Measurements from ENCODE around the gene DDX49. TPM values are rescaled to one million over a fixed set of nuclear protein-coding genes. Genes with fewer than 3 reads are reported as not detected.

DDX49 gene
- total RNA-seq, 2 donors from 2014 or later = 31.1 to 57.8 TPM

DNA sequence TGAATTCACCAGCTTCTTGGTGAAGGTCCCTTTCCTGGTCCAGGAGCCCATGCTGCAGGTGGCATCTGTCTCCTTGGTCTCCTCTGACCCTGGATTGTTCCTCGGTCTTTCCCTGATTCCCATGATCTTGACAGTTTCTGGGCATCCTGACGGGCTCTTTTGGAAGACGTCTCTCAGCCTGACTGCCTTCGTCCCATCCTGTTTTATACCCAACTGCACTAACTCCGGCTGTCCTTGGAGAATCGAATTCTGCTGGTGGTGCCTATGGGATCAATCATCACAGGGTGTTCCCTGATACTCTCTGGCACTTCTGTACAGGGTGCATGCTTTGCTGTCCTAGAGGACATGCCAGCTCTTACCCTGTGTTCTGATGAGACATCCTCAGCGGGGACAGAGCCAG, 42.6 kb upstream of the DDX49 start:
- no peak for DNase-seq
- no peaks in the 10 kb centered on the region for H3K36me3 ChIP-seq
- intact Hi-C loops (cut with DNase I) = no loop called here
- H3K4me3 ChIP-seq = no peak overlapping the region
- no peak overlapping the region for H3K27ac ChIP-seq
- H3K4me1 ChIP-seq = no peaks in the 10 kb centered on the region
- no peak overlapping the region for H3K9ac ChIP-seq (ENCODE audit: low read depth in 2 of 2, low read length in 2 of 2)
- TF ChIP-seq, protein P1, sequence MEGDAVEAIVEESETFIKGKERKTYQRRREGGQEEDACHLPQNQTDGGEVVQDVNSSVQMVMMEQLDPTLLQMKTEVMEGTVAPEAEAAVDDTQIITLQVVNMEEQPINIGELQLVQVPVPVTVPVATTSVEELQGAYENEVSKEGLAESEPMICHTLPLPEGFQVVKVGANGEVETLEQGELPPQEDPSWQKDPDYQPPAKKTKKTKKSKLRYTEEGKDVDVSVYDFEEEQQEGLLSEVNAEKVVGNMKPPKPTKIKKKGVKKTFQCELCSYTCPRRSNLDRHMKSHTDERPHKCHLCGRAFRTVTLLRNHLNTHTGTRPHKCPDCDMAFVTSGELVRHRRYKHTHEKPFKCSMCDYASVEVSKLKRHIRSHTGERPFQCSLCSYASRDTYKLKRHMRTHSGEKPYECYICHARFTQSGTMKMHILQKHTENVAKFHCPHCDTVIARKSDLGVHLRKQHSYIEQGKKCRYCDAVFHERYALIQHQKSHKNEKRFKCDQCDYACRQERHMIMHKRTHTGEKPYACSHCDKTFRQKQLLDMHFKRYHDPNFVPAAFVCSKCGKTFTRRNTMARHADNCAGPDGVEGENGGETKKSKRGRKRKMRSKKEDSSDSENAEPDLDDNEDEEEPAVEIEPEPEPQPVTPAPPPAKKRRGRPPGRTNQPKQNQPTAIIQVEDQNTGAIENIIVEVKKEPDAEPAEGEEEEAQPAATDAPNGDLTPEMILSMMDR (IDR thresholded peaks at IDR 0.05) = no peak
- H3K9me3 ChIP-seq = no peaks in the 10 kb centered on the region
- no peaks in the 10 kb centered on the region for H3K27me3 ChIP-seq

DNA sequence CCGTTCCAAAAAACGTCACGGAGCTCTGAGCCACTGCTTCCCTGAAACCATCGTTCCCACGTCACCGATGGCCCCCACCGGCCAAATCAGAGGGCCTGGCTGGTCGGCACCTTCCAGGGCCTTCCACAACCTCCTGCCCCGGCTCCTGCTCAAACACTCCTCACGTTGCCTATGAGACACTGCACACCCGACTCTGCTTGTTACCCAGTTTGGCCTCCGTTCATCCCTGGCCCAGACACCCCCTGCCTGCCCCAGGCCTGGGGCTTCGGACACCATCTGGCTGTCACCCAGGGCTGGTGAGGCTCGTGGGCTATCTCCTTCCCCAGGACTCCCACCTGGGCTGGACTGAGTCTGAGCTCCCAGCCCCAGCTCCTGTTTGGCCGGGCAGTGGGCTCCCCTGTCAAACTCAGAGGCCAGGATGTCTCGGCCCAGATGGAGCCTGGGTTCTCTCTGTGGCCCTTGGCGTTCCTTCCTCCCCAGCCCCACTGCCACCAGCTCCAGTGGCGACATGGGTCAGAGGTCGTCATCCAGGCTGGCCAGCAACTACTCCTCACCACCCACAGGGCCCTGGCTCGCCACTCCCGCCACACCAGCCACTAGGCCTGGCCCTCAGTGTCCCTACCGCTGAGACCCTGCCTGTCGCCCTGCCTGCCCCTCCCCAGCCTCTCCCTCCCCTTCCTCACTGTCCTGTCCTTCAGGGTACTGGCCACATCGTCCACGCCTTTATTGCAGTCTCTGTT, 41.3 kb upstream of the DDX49 start:
- Histone ChIP-seq H3K27me3 (no peaks in the 10 kb centered on the region), H3K36me3 (no peaks in the 10 kb centered on the region), H3K4me1 (no peaks in the 10 kb centered on the region), H3K27ac (no peak overlapping the region), H3K4me3 (no peak overlapping the region), H3K9ac (ENCODE audit: low read depth in 2 of 2, low read length in 2 of 2) (no peak overlapping the region), H3K9me3 (no peaks in the 10 kb centered on the region)
- TF ChIP-seq, protein P1 (IDR thresholded peaks at IDR 0.05) = no peak
- no peak for DNase-seq
- intact Hi-C loops (cut with DNase I) = no loop called here

DNA sequence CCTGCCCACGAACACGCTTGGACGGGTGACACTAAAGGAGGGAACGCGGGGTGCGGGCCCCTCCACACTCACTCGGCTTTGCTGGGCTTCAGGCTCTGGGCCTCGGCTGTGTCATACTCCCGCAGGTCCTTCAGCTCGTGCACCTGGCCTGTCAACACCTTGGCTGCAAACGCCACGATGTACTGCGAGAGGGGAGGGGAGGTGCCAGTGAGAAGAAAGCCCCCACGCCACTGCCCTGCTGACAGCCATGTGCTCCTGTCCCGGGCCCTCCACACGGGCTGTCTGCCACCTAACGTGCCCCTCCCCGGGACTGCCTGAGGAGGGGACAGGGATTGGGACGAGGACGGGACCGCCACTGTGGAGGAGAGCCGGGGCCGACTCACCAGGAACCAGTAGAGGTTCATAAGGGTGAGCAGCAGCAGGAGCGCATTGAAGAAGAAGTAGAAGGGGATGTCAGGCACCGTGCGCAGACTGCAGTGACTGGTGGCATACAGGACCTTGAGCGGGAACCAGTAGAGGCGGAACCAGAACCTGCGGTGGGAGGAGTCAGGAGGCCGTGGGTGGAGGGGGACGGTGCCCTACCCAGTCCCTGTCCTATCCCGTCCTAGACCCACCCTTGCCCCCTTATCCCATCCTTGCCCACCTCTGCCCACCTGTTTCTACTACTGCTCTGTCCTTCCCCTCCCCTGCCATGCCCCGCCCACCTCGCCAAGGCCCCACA, 40.5 kb upstream of the DDX49 start:
- no peaks in the 10 kb centered on the region for H3K27me3 ChIP-seq
- no peak overlapping the region for H3K9ac ChIP-seq (ENCODE audit: low read depth in 2 of 2, low read length in 2 of 2)
- no peak for DNase-seq
- no peaks in the 10 kb centered on the region for H3K9me3 ChIP-seq
- H3K36me3 ChIP-seq = no peaks in the 10 kb centered on the region
- intact Hi-C loops (cut with DNase I) = no loop called here
- TF ChIP-seq, protein P1 (IDR thresholded peaks at IDR 0.05) = no peak
- no peaks in the 10 kb centered on the region for H3K4me1 ChIP-seq
- H3K27ac ChIP-seq = no peak overlapping the region
- H3K4me3 ChIP-seq = no peak overlapping the region

DNA sequence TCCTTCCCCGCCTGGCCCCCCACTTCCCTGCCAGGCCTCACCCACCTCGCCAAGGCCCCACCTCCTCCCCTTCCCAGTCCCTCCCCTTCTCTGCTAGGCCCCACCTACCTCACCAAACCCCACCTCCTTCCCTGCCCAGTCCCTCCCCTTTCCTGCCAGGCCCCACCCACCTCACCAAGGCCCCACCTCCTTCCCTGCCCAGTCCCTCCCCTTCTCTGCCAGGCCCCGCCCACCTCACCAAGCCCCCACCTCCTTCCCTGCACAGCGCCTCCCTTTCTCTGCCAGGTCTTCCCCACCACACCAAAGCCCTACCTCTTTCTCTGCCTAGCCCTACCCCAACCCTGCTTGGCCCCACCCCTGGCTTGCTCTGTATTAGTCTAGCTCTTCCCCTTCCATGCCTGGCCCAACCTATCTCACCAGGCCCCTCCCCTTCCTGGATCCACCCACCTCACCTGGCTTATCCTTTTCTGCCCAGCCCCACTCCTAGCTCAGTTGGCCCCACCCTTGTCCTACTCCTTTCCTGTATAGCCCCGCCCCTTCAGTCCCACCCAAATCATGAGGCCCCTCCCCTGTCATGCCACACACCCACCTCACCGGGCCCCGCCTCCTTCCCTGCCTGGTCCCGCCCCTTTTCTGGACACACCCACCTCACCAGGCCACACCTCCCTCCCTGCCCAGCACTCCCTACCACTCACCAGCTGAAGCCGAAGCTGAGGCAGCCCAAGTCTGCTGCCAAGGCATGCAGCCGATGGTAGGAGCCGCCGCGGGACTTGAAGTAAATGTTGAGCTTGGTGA, 39.7 kb upstream of the DDX49 start:
- Histone ChIP-seq H3K4me1 (no peaks in the 10 kb centered on the region), H3K27me3 (no peaks in the 10 kb centered on the region), H3K36me3 (no peaks in the 10 kb centered on the region), H3K27ac (no peak overlapping the region), H3K9me3 (no peaks in the 10 kb centered on the region), H3K9ac (ENCODE audit: low read depth in 2 of 2, low read length in 2 of 2) (no peak overlapping the region), H3K4me3 (no peak overlapping the region)
- intact Hi-C loops (cut with DNase I) = no loop called here
- DNase-seq = peak; percentile 87
- TF ChIP-seq, protein P1 (IDR thresholded peaks at IDR 0.05) = no peak

DNA sequence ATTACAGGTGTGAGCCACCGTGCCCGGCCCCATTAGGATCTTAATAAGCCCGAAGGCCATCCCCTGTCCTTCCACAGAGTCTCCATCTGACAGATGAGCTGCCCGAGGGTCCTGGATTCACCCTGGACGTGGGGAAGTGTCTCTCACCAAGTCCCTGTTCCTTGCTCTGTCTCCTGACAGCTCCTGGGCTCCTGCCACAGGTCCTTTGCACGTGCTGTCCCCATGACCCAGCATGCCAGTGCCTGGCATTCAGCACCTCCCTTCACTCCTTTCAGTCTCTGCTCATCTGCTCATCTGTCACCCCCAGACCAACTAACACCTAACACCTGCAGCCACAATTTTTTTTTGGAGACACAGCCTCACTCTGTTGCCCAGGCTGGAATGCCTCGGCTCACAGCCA, 38.0 kb upstream of the DDX49 start:
- Histone ChIP-seq H3K36me3 (no peaks in the 10 kb centered on the region), H3K27ac (no peak overlapping the region), H3K4me1 (no peaks in the 10 kb centered on the region), H3K4me3 (no peak overlapping the region), H3K9me3 (no peaks in the 10 kb centered on the region), H3K9ac (ENCODE audit: low read depth in 2 of 2, low read length in 2 of 2) (no peak overlapping the region), H3K27me3 (no peaks in the 10 kb centered on the region)
- DNase-seq = no peak
- intact Hi-C loops (cut with DNase I) = no loop called here
- TF ChIP-seq, protein P1 (IDR thresholded peaks at IDR 0.05) = no peak
